HEK293T (cell line): Measurements from ENCODE around the gene B4GALT2.

Source experiments
- BHLHE40 ChIP-seq: fragments of 450-650 bp; IDR thresholded peaks from 2 replicates; pipeline ENCODE4 v1.6.1; 2016; ENCODE audit warnings: mild to moderate bottlenecking, moderate library complexity, borderline replicate concordance
- ELF4 ChIP-seq: fragments of 450-650 bp; IDR thresholded peaks from 2 replicates; pipeline ENCODE4 v1.6.1; 2017; ENCODE audit warnings: antibody characterized with exemption
- FOXA1 ChIP-seq: fragments of 450-650 bp; IDR thresholded peaks from 2 replicates; pipeline ENCODE4 v1.6.1; 2016; ENCODE audit warnings: mild to moderate bottlenecking
- FOXK2 ChIP-seq: fragments of 450-650 bp; IDR thresholded peaks from 2 replicates; pipeline ENCODE4 v1.6.1; 2016; ENCODE audit warnings: mild to moderate bottlenecking
- FOXM1 ChIP-seq: fragments of 450-650 bp; IDR thresholded peaks from 2 replicates; pipeline ENCODE4 v1.6.1; 2017; ENCODE audit warnings: mild to moderate bottlenecking, borderline replicate concordance
- HDGF ChIP-seq: fragments of 450-650 bp; IDR thresholded peaks from 2 replicates; pipeline ENCODE4 v1.6.1; 2017; ENCODE audit warnings: antibody characterized with exemption, borderline replicate concordance
- L3MBTL2 ChIP-seq: fragments of 450-650 bp; conservative IDR thresholded peaks from 2 replicates; pipeline ENCODE4 v1.6.1; 2016; ENCODE audit warnings: mild to moderate bottlenecking
- NFRKB ChIP-seq: fragments of 450-650 bp; IDR thresholded peaks from 2 replicates; pipeline ENCODE4 v1.6.1; 2016; ENCODE audit warnings: mild to moderate bottlenecking, moderate library complexity
- SP1 ChIP-seq: fragments of 450-650 bp; IDR thresholded peaks from 2 replicates; pipeline ENCODE4 v1.6.1; 2017
- TARDBP ChIP-seq: fragments of 450-650 bp; IDR thresholded peaks from 2 replicates; pipeline ENCODE4 v1.6.1; 2016
- ZNF384 ChIP-seq: fragments of 450-650 bp; IDR thresholded peaks from 2 replicates; pipeline ENCODE4 v1.6.1; 2016
- TF ChIP-seq, protein P1 (sequence below): fragments of 450-650 bp; IDR thresholded peaks from 2 replicates; pipeline ENCODE4 v1.6.1; 2016

DNA sequence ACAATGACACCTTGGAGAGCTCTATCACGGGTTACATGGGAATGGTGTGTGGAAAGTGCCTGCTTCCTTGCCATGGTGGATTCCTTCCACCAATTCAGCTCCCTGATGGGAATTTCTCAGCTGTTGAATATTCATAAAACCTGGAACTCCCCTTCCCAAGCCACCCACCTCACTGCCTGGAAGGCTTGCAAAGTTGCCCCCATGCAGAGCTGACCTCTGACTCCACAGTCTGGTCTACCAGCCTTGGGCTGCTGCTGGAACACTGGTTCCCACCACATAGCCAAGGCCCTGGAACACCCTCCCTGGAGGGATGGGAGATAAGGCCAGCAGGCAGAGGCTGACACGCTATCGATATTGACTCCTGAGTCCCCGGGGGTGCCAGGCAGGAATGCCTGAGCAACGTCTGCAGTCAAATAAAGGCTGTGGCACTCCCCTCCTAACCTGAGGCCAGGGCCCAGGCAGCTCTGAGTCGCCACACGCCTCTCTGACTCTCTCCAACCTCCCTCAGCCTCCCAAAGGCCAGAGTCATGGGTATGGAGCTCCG is 21.2 kb downstream of the B4GALT2 start:
- TF ChIP-seq ELF4 (no peak), TARDBP (no peak), L3MBTL2 (no peak), NFRKB (no peak), FOXM1 (no peak), FOXA1 (no peak), BHLHE40 (no peak), FOXK2 (no peak), HDGF (no peak), SP1 (no peak), ZNF384 (no peak)
- TF ChIP-seq, protein P1, sequence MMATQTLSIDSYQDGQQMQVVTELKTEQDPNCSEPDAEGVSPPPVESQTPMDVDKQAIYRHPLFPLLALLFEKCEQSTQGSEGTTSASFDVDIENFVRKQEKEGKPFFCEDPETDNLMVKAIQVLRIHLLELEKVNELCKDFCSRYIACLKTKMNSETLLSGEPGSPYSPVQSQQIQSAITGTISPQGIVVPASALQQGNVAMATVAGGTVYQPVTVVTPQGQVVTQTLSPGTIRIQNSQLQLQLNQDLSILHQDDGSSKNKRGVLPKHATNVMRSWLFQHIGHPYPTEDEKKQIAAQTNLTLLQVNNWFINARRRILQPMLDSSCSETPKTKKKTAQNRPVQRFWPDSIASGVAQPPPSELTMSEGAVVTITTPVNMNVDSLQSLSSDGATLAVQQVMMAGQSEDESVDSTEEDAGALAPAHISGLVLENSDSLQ, result no peak
